ENCODE results near the gene ERBIN. TPM values are rescaled to one million over a fixed set of nuclear protein-coding genes. Genes with fewer than 3 reads are reported as not detected.

ERBIN gene
- total RNA-seq, 1 experiment from 2014 or later = 38.9 TPM

DNA sequence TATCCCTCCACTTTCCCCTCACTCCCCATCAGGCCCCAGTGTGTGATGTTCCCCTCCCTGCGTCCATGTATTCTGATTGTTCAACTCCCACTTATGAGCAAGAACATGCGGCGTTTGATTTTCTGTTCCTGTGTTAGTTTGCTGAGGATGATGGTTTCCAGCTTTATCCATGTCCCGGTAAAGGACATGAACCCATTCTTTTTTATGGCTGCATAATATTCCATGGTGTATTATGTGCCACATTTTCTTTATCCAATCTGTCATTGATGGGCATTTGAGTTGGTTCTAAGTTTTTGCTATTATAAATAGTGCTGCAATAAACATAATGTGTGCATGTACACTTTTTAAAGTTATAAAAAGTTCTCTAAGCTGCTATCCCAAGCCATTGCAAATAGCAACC lies 75.6 kb downstream of the ERBIN start:
- CTCF ChIA-PET = no interaction called here
- peaks cover 33% of the 10 kb centered on the region for H3K79me2 ChIP-seq (ENCODE audit: low read length)
- H3K4me3 ChIP-seq (ENCODE audit: low read length) = no peak overlapping the region
- no peak overlapping the region for H2AFZ ChIP-seq (ENCODE audit: low read length)
- no peak overlapping the region for H3K27ac ChIP-seq (ENCODE audit: low read length)
- no peak for TF ChIP-seq EZH2phosphoT487 (IDR thresholded peaks at IDR 0.05; ENCODE audit: borderline replicate concordance, low read length)
- no peak overlapping the region for H3K9ac ChIP-seq (ENCODE audit: low read length)
- ATAC-seq (no peak), DNase-seq (no peak)
- H3F3A ChIP-seq (ENCODE audit: low read length, unreplicated experiment) = no peaks in the 10 kb centered on the region
- BruUV-seq (replicated peaks) = no TSS peak
- H3K9me2 ChIP-seq (replicated peaks; ENCODE audit: low read length) = no peaks in the 10 kb centered on the region
- no peaks in the 10 kb centered on the region for H4K20me1 ChIP-seq (ENCODE audit: low read length)
- POLR2A ChIA-PET (ENCODE audit: unreplicated experiment) = no interaction called here
- no peak overlapping the region for H3K4me2 ChIP-seq (ENCODE audit: low read length)
- no peaks in the 10 kb centered on the region; the same call in 1 of the 2 replicates for H3K36me3 ChIP-seq (ENCODE audit: low read depth, low read length)
- H3K27me3 ChIP-seq (ENCODE audit: low read length) = no peaks in the 10 kb centered on the region
- intact Hi-C loops (cut with micrococcal nuclease) = no loop called here
- H3K4me1 ChIP-seq (ENCODE audit: insufficient read depth, low read length) = no peaks in the 10 kb centered on the region
- H3K9me3 ChIP-seq (ENCODE audit: low read length) = no peaks in the 10 kb centered on the region

- H3K9me2 ChIP-seq (replicated peaks; ENCODE audit: low read length) = no peaks in the 10 kb centered on the region
- DNase-seq = no peak
- H3K27me3 ChIP-seq (ENCODE audit: low read length) = no peaks in the 10 kb centered on the region
- CTCF ChIA-PET = no interaction called here
- H3K9me3 ChIP-seq (ENCODE audit: low read length) = no peaks in the 10 kb centered on the region
- no peak overlapping the region for H3K4me2 ChIP-seq (ENCODE audit: low read length)
- TF ChIP-seq EZH2phosphoT487 (IDR thresholded peaks at IDR 0.05; ENCODE audit: borderline replicate concordance, low read length) (no peak), EZH2 (IDR thresholded peaks at IDR 0.05; ENCODE audit: low read length, unreplicated experiment) (no peak)
- TF ChIP-seq, protein P1, sequence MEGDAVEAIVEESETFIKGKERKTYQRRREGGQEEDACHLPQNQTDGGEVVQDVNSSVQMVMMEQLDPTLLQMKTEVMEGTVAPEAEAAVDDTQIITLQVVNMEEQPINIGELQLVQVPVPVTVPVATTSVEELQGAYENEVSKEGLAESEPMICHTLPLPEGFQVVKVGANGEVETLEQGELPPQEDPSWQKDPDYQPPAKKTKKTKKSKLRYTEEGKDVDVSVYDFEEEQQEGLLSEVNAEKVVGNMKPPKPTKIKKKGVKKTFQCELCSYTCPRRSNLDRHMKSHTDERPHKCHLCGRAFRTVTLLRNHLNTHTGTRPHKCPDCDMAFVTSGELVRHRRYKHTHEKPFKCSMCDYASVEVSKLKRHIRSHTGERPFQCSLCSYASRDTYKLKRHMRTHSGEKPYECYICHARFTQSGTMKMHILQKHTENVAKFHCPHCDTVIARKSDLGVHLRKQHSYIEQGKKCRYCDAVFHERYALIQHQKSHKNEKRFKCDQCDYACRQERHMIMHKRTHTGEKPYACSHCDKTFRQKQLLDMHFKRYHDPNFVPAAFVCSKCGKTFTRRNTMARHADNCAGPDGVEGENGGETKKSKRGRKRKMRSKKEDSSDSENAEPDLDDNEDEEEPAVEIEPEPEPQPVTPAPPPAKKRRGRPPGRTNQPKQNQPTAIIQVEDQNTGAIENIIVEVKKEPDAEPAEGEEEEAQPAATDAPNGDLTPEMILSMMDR (conservative IDR thresholded peaks at IDR 0.05; ENCODE audit: low read depth, low read length) = no peak
- H3K79me2 ChIP-seq (ENCODE audit: low read length) = peaks cover 32% of the 10 kb centered on the region
- no peak overlapping the region for H3K4me3 ChIP-seq (ENCODE audit: low read length)
- no peak overlapping the region for H3K9ac ChIP-seq (ENCODE audit: low read length)
- H4K20me1 ChIP-seq (ENCODE audit: low read length) = no peaks in the 10 kb centered on the region
- no peak for ATAC-seq
- H3K36me3 ChIP-seq (ENCODE audit: low read depth, low read length) = no peaks in the 10 kb centered on the region; the same call in 1 of the 2 replicates
- H3K27ac ChIP-seq (ENCODE audit: low read length) = no peak overlapping the region
- POLR2A ChIA-PET (ENCODE audit: unreplicated experiment) = no interaction called here
- H2AFZ ChIP-seq (ENCODE audit: low read length) = no peak overlapping the region
- no TSS peak for BruUV-seq (replicated peaks)
- H3F3A ChIP-seq (ENCODE audit: low read length, unreplicated experiment) = no peaks in the 10 kb centered on the region
- intact Hi-C loops (cut with micrococcal nuclease) = no loop called here
- H3K4me1 ChIP-seq (ENCODE audit: insufficient read depth, low read length) = no peaks in the 10 kb centered on the region
Measured at GRCh38 chr5:66002415-66002814, 76.0 kb downstream of the ERBIN start.

GRCh38 chr5:66004216-66004615 lies 77.8 kb downstream of the ERBIN start:
- H3K9ac ChIP-seq (ENCODE audit: low read length) = no peak overlapping the region
- CTCF ChIA-PET = no interaction called here

More at GRCh38 chr5:66004216-66004615, 77.8 kb downstream of the ERBIN start:
- peaks cover 29% of the 10 kb centered on the region; the same call in 1 of the 2 replicates for H3K79me2 ChIP-seq (ENCODE audit: low read length)
- POLR2A ChIA-PET (ENCODE audit: unreplicated experiment) = no interaction called here
- no peak overlapping the region for H3K27ac ChIP-seq (ENCODE audit: low read length)
- DNase-seq = no peak
- no peak overlapping the region for H3K4me3 ChIP-seq (ENCODE audit: low read length)
- no peaks in the 10 kb centered on the region; the same call in 1 of the 2 replicates for H3K36me3 ChIP-seq (ENCODE audit: low read depth, low read length)
- no peak overlapping the region for H2AFZ ChIP-seq (ENCODE audit: low read length)
- no peak for ATAC-seq
- H3K9me3 ChIP-seq (ENCODE audit: low read length) = no peaks in the 10 kb centered on the region
- BruUV-seq (replicated peaks) = no TSS peak
- intact Hi-C loops (cut with micrococcal nuclease) = no loop called here
- no peaks in the 10 kb centered on the region for H4K20me1 ChIP-seq (ENCODE audit: low read length)
- no peaks in the 10 kb centered on the region for H3F3A ChIP-seq (ENCODE audit: low read length, unreplicated experiment)
- peaks cover 6% of the 10 kb centered on the region; the same call in 1 of the 2 replicates for H3K4me1 ChIP-seq (ENCODE audit: insufficient read depth, low read length)
- no peaks in the 10 kb centered on the region for H3K9me2 ChIP-seq (replicated peaks; ENCODE audit: low read length)
- TF ChIP-seq EZH2phosphoT487 (IDR thresholded peaks at IDR 0.05; ENCODE audit: borderline replicate concordance, low read length) (no peak), EZH2 (IDR thresholded peaks at IDR 0.05; ENCODE audit: low read length, unreplicated experiment) (no peak)
- TF ChIP-seq, protein P1 (conservative IDR thresholded peaks at IDR 0.05; ENCODE audit: low read depth, low read length) = no peak
- H3K27me3 ChIP-seq (ENCODE audit: low read length) = no peaks in the 10 kb centered on the region
- H3K4me2 ChIP-seq (ENCODE audit: low read length) = no peak overlapping the region

Measured in PC-3 (cell line).